Islet of Langerhans (tissue), 1 donor: ENCODE results near the gene ZNF292.

ENCODE experiments used
- FAIRE-seq: peaks from one replicate; lab custom pipeline; 2011; peaks lifted over from hg19 to GRCh38; lab: Jason Lieb, UNC

ZNF292 gene

GRCh38 chr6:87164004-87164403 lies 8.6 kb downstream of the ZNF292 start:
- FAIRE-seq: no peak

- FAIRE-seq: no peak
Measured at GRCh38 chr6:87164506-87164905, 9.1 kb downstream of the ZNF292 start.

- no peak for FAIRE-seq
Measured at GRCh38 chr6:87165185-87165584, 9.8 kb downstream of the ZNF292 start.

- FAIRE-seq: no peak
Measured at GRCh38 chr6:87171938-87172633, 16.7 kb downstream of the ZNF292 start.

- FAIRE-seq: no peak
Measured at GRCh38 chr6:87174078-87174579, 18.8 kb downstream of the ZNF292 start.

- FAIRE-seq: no peak
Measured at GRCh38 chr6:87176493-87176892, 21.1 kb downstream of the ZNF292 start.

GRCh38 chr6:87180105-87180728 lies 24.9 kb downstream of the ZNF292 start:
- no peak for FAIRE-seq

GRCh38 chr6:87181903-87182302 lies 26.5 kb downstream of the ZNF292 start:
- no peak for FAIRE-seq

- no peak for FAIRE-seq
Measured at GRCh38 chr6:87182321-87182720, 27.0 kb downstream of the ZNF292 start.

- no peak for FAIRE-seq
Measured at GRCh38 chr6:87182940-87183339, 27.6 kb downstream of the ZNF292 start.

- FAIRE-seq: no peak
Measured at GRCh38 chr6:87183687-87184086, 28.3 kb downstream of the ZNF292 start.

GRCh38 chr6:87184762-87185250 lies 29.4 kb downstream of the ZNF292 start:
- no peak for FAIRE-seq

GRCh38 chr6:87196275-87196842 lies 41.0 kb downstream of the ZNF292 start:
- FAIRE-seq: no peak

GRCh38 chr6:87197547-87197946 lies 42.2 kb downstream of the ZNF292 start:
- no peak for FAIRE-seq

- FAIRE-seq: peak; percentile 30
Measured at GRCh38 chr6:87198022-87198810, 42.9 kb downstream of the ZNF292 start.

GRCh38 chr6:87199787-87200186 lies 44.4 kb downstream of the ZNF292 start:
- no peak for FAIRE-seq

GRCh38 chr6:87200469-87201175 lies 45.3 kb downstream of the ZNF292 start:
- FAIRE-seq: no peak

GRCh38 chr6:87203448-87204023 lies 48.2 kb downstream of the ZNF292 start:
- no peak for FAIRE-seq

- no peak for FAIRE-seq
Measured at GRCh38 chr6:87209812-87210211, 54.4 kb downstream of the ZNF292 start.

- FAIRE-seq: no peak
Measured at GRCh38 chr6:87210979-87211378, 55.6 kb downstream of the ZNF292 start.

- FAIRE-seq: peak; percentile 93
Measured at GRCh38 chr6:87212596-87212995, 57.2 kb downstream of the ZNF292 start.

GRCh38 chr6:87213364-87213763 lies 58.0 kb downstream of the ZNF292 start:
- no peak for FAIRE-seq
